Cardiac fibroblast (primary cell): ENCODE data around the gene TRPM3.

Source experiments
- DNase-seq, 2 donors: peaks; one replicate each; pipeline versions ENCODE4 v3.0.0 to v3.0.0-alpha.2; 2010; ENCODE audit warnings: low read depth in 2 of 2
- H3K4me3 ChIP-seq, 2 donors: replicated peaks in 1 of 2; 1 replicate in 1 of 2; 2 replicates in 1 of 2; pipeline ENCODE4 v1.5.1; 2011; ENCODE audit warnings: low read depth in 2 of 2, low read length in 2 of 2, mild to moderate bottlenecking in 2 of 2, moderate library complexity in 1 of 2
- CTCF ChIP-seq: IDR thresholded peaks from one replicate; pipeline ENCODE4 v1.5.1; 2011; ENCODE audit warnings: low read depth, mild to moderate bottlenecking, low read length, inconsistent platforms

Gene TRPM3

GRCh38 chr9:70829591-70830265 lies 291.7 kb downstream of the TRPM3 start:
- no peak for DNase-seq
- H3K4me3 ChIP-seq = no peak overlapping the region
- TF ChIP-seq CTCF = no peak

GRCh38 chr9:70826562-70826961 lies 294.9 kb downstream of the TRPM3 start:
- no peak for TF ChIP-seq CTCF
- no peak overlapping the region for H3K4me3 ChIP-seq
- no peak for DNase-seq

- no peak for DNase-seq
- H3K4me3 ChIP-seq = no peak overlapping the region
- no peak for TF ChIP-seq CTCF
These were observed 298.1 kb downstream of the TRPM3 start for GRCh38 chr9:70823284-70823683.

- TF ChIP-seq CTCF = no peak
- no peak for DNase-seq
- no peak overlapping the region for H3K4me3 ChIP-seq
These were observed 304.1 kb downstream of the TRPM3 start for GRCh38 chr9:70817311-70817710.

- no peak overlapping the region for H3K4me3 ChIP-seq
- TF ChIP-seq CTCF = no peak
- DNase-seq = no peak
These were observed 304.5 kb downstream of the TRPM3 start for GRCh38 chr9:70816891-70817290.

- TF ChIP-seq CTCF = no peak
- no peak for DNase-seq
- no peak overlapping the region for H3K4me3 ChIP-seq
These were observed 305.1 kb downstream of the TRPM3 start for GRCh38 chr9:70816316-70816715.

GRCh38 chr9:70814597-70814996 lies 306.8 kb downstream of the TRPM3 start:
- no peak overlapping the region for H3K4me3 ChIP-seq
- TF ChIP-seq CTCF = no peak
- no peak for DNase-seq
